ENCODE data around the gene MARK4.

- TF ChIP-seq POLR2AphosphoS5 (IDR thresholded peaks at IDR 0.05) (no peak), CTCF (IDR thresholded peaks at IDR 0.05) (no peak)
Measured at GRCh38 chr19:45333609-45334303, 82.7 kb downstream of the MARK4 start.
